Activated CD8-positive, alpha-beta T cell treated with anti-CD3 and anti-CD28 coated beads, Interleukin-2, amount 10 ng/mL, durations not matched to agents 7 days and 5 days (primary cell): ENCODE data around the gene PIGC. TPM values are rescaled to one million over a fixed set of nuclear protein-coding genes. Genes with fewer than 3 reads are reported as not detected.

Source experiments
- ATAC-seq: fragments of 150-1000 bp; cut with Tn5 transposase; one replicate; pipeline ENCODE4 v1.10.0; 2021; ENCODE audit warnings: moderate library complexity
- CTCF ChIA-PET: fragments of 350-600 bp; sonication (Branson Sonifier 250); formaldehyde crosslinking; loops from one replicate; lab custom pipeline; 2021; ENCODE audit warnings: antibody characterized with exemption; lab: Charles Lee
- POLR2A ChIA-PET: fragments of 350-600 bp; sonication (Branson Sonifier 250); formaldehyde crosslinking; loops from one replicate; lab custom pipeline; 2021; ENCODE audit warnings: antibody characterized with exemption; lab: Charles Lee
- DNase-seq: peaks from one replicate; pipeline ENCODE4 v3.0.0-alpha.2; 2020
- H3K27ac Mint-ChIP-seq: one replicate; pipeline ENCODE4 v1.8.0; 2021; ENCODE audit warnings: mild to moderate bottlenecking, mixed read lengths
- H3K27me3 Mint-ChIP-seq: one replicate; pipeline ENCODE4 v1.8.0; 2021; ENCODE audit warnings: low read depth, mixed read lengths
- H3K36me3 Mint-ChIP-seq: one replicate; pipeline ENCODE4 v1.8.0; 2021; ENCODE audit warnings: low read depth, mixed read lengths
- H3K4me1 Mint-ChIP-seq: one replicate; pipeline ENCODE4 v1.8.0; 2021; ENCODE audit warnings: low read depth, mixed read lengths
- H3K4me3 Mint-ChIP-seq: one replicate; pipeline ENCODE4 v1.8.0; 2021; ENCODE audit warnings: mild to moderate bottlenecking, mixed read lengths
- H3K9me3 Mint-ChIP-seq: one replicate; pipeline ENCODE4 v1.8.0; 2022; ENCODE audit warnings: mixed read lengths; ENCODE audit not compliant: insufficient read depth
- total RNA-seq, 2 experiments: library from RNA; stranded (reverse); gene quantifications; one replicate each; pipeline ENCODE4 v1.2.3, GENCODE V29; 2021

Gene PIGC
- total RNA-seq, 2 experiments from 2014 or later = 25.4 to 27.0 TPM

- Mint-ChIP-seq H3K27me3 (peaks cover 13% of the 10 kb centered on the region), H3K4me3 (no peak overlapping the region), H3K4me1 (peaks cover 11% of the 10 kb centered on the region), H3K9me3 (no peaks in the 10 kb centered on the region), H3K36me3 (no peaks in the 10 kb centered on the region), H3K27ac (no peak overlapping the region)
- CTCF ChIA-PET = interaction anchor here (1.5 kb wide), 1 partner anchor 23 kb away, joined by 3 read pairs; no protein-coding TSS in a partner anchor
- DNase-seq (no peak), ATAC-seq (no peak)
- POLR2A ChIA-PET = no interaction called here
These were observed 21.7 kb upstream of the PIGC start for GRCh38 chr1:172465617-172466016.

DNA sequence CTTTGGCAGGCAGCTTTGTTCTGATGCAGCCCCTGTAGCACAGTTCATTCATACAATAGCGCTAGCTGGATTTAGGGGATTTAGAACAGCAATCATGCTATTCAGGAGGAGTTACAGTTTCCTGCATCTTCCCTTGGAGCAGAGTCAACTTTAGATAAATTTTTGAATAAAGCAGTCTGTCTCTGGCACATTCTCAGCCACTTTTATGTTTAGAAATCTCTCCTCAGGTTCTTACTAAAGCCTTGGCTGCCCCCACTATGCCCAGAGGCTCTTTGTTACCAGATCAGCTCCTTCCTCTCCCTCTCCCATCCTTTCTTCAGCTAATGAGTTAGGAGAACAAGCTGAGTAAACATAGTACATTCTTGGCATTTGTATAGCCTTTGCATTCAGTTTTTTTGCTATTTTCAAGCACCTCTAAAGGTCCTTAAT, 17.0 kb upstream of the PIGC start:
- ChIA-PET CTCF (interaction anchor here (1.1 to 1.8 kb wide), 4 partner anchors 11 to 458 kb away, joined by 3 to 11 read pairs (median 5); partner anchors contain the start of gene PIGC), POLR2A (no interaction called here)
- Mint-ChIP-seq H3K4me1 (peaks cover 11% of the 10 kb centered on the region), H3K9me3 (no peaks in the 10 kb centered on the region), H3K4me3 (no peak overlapping the region), H3K27ac (no peak overlapping the region), H3K36me3 (no peaks in the 10 kb centered on the region), H3K27me3 (peaks cover 18% of the 10 kb centered on the region)
- DNase-seq (no peak), ATAC-seq (no peak)

DNA sequence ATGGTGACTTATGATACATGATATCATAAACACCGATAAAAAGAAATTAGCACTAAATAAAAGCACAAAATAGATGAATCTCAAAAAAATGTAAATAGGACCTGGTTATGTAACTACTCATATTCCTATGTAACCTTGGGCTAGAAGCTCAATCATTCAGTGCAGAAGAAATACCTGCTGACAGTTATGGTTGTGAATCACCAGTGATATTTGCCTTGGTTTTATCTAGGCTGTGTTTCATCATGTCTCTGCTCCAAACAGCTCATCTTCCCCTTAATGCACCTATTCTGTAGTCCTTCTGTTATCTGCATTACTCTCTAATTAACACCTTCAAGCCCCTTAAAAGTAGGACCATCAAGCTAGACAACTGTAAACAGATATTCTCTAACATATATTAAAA, 16.3 kb upstream of the PIGC start:
- ChIA-PET POLR2A (no interaction called here), CTCF (interaction anchor here (1.1 to 1.8 kb wide), 4 partner anchors 10 to 458 kb away, joined by 3 to 11 read pairs (median 5); partner anchors contain the start of gene PIGC)
- ATAC-seq = no peak

GRCh38 chr1:172457479-172458130, 13.7 kb upstream of the PIGC start:
- ChIA-PET CTCF (interaction anchor here (1.4 to 2.0 kb wide), 3 partner anchors 8 to 14 kb away, joined by 3 to 6 read pairs (median 5); no protein-coding TSS in a partner anchor), POLR2A (no interaction called here)
- H3K4me1 Mint-ChIP-seq = peaks cover 3% of the 10 kb centered on the region
- no peaks in the 10 kb centered on the region for H3K36me3 Mint-ChIP-seq
- peaks cover 12% of the 10 kb centered on the region for H3K27me3 Mint-ChIP-seq
- no peak for DNase-seq
- H3K4me3 Mint-ChIP-seq = no peak overlapping the region
- no peaks in the 10 kb centered on the region for H3K9me3 Mint-ChIP-seq
- H3K27ac Mint-ChIP-seq = no peak overlapping the region
- ATAC-seq = no peak

More for the DNA sequence above, 16.3 kb upstream of the PIGC start:
- Mint-ChIP-seq H3K36me3 (no peaks in the 10 kb centered on the region), H3K27me3 (peaks cover 16% of the 10 kb centered on the region), H3K4me1 (peaks cover 9% of the 10 kb centered on the region), H3K27ac (no peak overlapping the region), H3K9me3 (no peaks in the 10 kb centered on the region), H3K4me3 (no peak overlapping the region)
- DNase-seq = no peak

DNA sequence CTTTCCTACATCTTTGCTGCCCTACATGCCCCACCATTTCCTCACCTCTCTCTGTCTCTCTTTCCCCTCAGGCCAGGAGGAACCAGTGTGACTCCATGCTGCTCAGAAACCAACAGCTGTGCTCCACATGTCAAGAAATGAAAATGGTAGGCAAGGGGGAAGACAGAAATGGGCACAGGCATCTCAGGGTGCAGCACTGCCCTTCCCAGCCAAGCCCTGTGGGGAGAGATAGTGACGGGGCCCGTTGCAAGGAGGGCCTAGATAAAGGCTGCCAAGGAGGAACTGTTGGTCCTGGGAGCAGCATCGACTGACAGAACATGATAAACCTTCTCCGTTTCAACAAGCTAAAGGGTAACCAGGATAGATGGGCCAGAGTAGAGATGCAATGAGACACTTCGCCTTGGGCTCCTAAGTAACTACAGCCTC, 12.5 kb upstream of the PIGC start:
- POLR2A ChIA-PET = no interaction called here

GRCh38 chr1:172455451-172455850, 11.6 kb upstream of the PIGC start:
- no peak overlapping the region for H3K4me3 Mint-ChIP-seq
- no peaks in the 10 kb centered on the region for H3K9me3 Mint-ChIP-seq
- ChIA-PET POLR2A (no interaction called here), CTCF (interaction anchor here (4.6 kb wide), 1 partner anchor 12 kb away, joined by 18 read pairs; the partner anchor contains the start of gene PIGC)
- H3K27me3 Mint-ChIP-seq = peaks cover 12% of the 10 kb centered on the region
- peaks cover 12% of the 10 kb centered on the region for H3K4me1 Mint-ChIP-seq
- ATAC-seq = no peak
- H3K36me3 Mint-ChIP-seq = no peaks in the 10 kb centered on the region
- no peak overlapping the region for H3K27ac Mint-ChIP-seq
- DNase-seq = no peak

More for the DNA sequence above, 12.5 kb upstream of the PIGC start:
- H3K4me1 Mint-ChIP-seq = peaks cover 3% of the 10 kb centered on the region
- no peak for DNase-seq
- H3K36me3 Mint-ChIP-seq = no peaks in the 10 kb centered on the region
- CTCF ChIA-PET = interaction anchor here (1.4 kb wide), 1 partner anchor 13 kb away, joined by 3 read pairs; no protein-coding TSS in a partner anchor
- H3K4me3 Mint-ChIP-seq = no peak overlapping the region
- no peaks in the 10 kb centered on the region for H3K9me3 Mint-ChIP-seq
- H3K27me3 Mint-ChIP-seq = peaks cover 12% of the 10 kb centered on the region
- no peak overlapping the region for H3K27ac Mint-ChIP-seq
- ATAC-seq = no peak

DNA sequence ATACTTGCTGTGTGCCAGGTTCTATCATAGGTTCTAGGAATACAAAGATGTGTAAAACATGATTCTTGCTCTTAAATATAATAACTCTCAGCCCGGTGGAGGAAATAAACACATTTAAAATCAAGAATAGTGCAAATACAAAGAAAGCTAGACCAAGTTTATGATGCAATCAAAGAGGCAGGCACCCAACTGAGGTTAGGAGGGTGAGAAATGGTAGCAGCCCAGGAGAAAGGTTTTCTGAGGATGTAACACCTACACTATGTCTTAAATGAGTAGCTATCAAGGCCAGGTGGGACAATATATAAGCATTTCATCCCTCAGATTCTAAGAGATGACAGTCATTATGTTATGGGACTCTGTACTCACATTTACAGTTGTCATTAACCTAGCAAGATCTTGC, 9.7 kb upstream of the PIGC start:
- Mint-ChIP-seq H3K36me3 (no peaks in the 10 kb centered on the region), H3K27ac (no peak overlapping the region), H3K9me3 (no peaks in the 10 kb centered on the region), H3K4me3 (no peak overlapping the region), H3K27me3 (no peaks in the 10 kb centered on the region), H3K4me1 (peaks cover 24% of the 10 kb centered on the region)
- DNase-seq (no peak), ATAC-seq (no peak)
- POLR2A ChIA-PET = no interaction called here
- CTCF ChIA-PET = interaction anchor here (1.5 to 4.6 kb wide), 2 partner anchors 9 to 10 kb away, joined by 3 to 18 read pairs; partner anchors contain the start of gene PIGC

GRCh38 chr1:172453153-172453545, 9.3 kb upstream of the PIGC start:
- CTCF ChIA-PET = interaction anchor here (0.8 to 4.6 kb wide), 4 partner anchors 9 to 451 kb away, joined by 3 to 27 read pairs (median 10); partner anchors contain the start of gene PIGC
- POLR2A ChIA-PET = no interaction called here
- ATAC-seq = no peak

GRCh38 chr1:172452536-172453152, 8.8 kb upstream of the PIGC start:
- H3K27me3 Mint-ChIP-seq = no peaks in the 10 kb centered on the region
- no peak overlapping the region for H3K27ac Mint-ChIP-seq
- DNase-seq = no peak
- POLR2A ChIA-PET = no interaction called here
- H3K9me3 Mint-ChIP-seq = no peaks in the 10 kb centered on the region
- CTCF ChIA-PET = interaction anchor here (0.8 to 4.6 kb wide), 4 partner anchors 9 to 450 kb away, joined by 3 to 27 read pairs (median 11); partner anchors contain the start of gene PIGC
- H3K4me1 Mint-ChIP-seq = peaks cover 24% of the 10 kb centered on the region
- no peak for ATAC-seq
- no peaks in the 10 kb centered on the region for H3K36me3 Mint-ChIP-seq
- H3K4me3 Mint-ChIP-seq = no peak overlapping the region

More at GRCh38 chr1:172453153-172453545, 9.3 kb upstream of the PIGC start:
- H3K4me1 Mint-ChIP-seq = peaks cover 24% of the 10 kb centered on the region
- H3K9me3 Mint-ChIP-seq = no peaks in the 10 kb centered on the region
- H3K36me3 Mint-ChIP-seq = no peaks in the 10 kb centered on the region
- H3K27me3 Mint-ChIP-seq = no peaks in the 10 kb centered on the region
- DNase-seq = no peak
- no peak overlapping the region for H3K27ac Mint-ChIP-seq
- no peak overlapping the region for H3K4me3 Mint-ChIP-seq

GRCh38 chr1:172451002-172451443, 7.2 kb upstream of the PIGC start:
- ATAC-seq (no peak), DNase-seq (no peak)
- POLR2A ChIA-PET = no interaction called here
- no peaks in the 10 kb centered on the region for H3K36me3 Mint-ChIP-seq
- no peaks in the 10 kb centered on the region for H3K9me3 Mint-ChIP-seq
- H3K27me3 Mint-ChIP-seq = no peaks in the 10 kb centered on the region
- H3K27ac Mint-ChIP-seq = no peak overlapping the region
- H3K4me3 Mint-ChIP-seq = no peak overlapping the region
- CTCF ChIA-PET = interaction anchor here (0.9 to 4.6 kb wide), 17 partner anchors 7 to 448 kb away, joined by 3 to 27 read pairs (median 6); partner anchors contain the start of genes PIGC and SUCO
- H3K4me1 Mint-ChIP-seq = peaks cover 24% of the 10 kb centered on the region

DNA sequence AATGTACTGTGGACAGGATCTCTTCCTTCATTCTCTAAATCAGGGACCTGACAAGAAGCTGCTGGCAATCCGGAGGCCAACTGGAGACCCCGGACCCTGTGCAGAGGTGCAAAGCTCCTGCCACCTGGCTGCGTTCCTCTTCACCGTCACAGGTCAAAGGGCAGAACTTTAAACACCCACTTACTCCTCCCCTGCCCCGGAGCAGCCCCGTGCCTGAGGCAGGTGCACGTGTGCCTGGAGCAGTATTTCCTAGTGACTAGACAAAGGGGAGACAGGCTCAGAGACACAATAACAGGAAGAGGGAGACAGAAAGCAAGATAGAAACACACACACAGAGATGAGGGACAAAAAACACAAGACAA, 6.6 kb upstream of the PIGC start:
- ATAC-seq (no peak), DNase-seq (no peak)
- no peaks in the 10 kb centered on the region for H3K36me3 Mint-ChIP-seq
- no peaks in the 10 kb centered on the region for H3K9me3 Mint-ChIP-seq
- no peak overlapping the region for H3K4me3 Mint-ChIP-seq
- peaks cover 24% of the 10 kb centered on the region for H3K4me1 Mint-ChIP-seq
- H3K27ac Mint-ChIP-seq = no peak overlapping the region
- CTCF ChIA-PET = interaction anchor here (0.6 to 4.6 kb wide), 18 partner anchors 8 to 709 kb away, joined by 3 to 27 read pairs (median 4); partner anchors contain the start of genes SUCO and VAMP4
- POLR2A ChIA-PET = no interaction called here
- no peaks in the 10 kb centered on the region for H3K27me3 Mint-ChIP-seq
